Vagina (tissue), 2 donors: ENCODE data around the gene CRADD.
A peak's percentile ranks its signal among the peaks of the same experiment; 100 is the strongest.

Experiments
- CTCF ChIP-seq, 3 experiments: fragments of 450-650 bp in 2 of 3; fragments of 200-600 bp in 1 of 3; sonication (generic) in 1 of 3; IDR thresholded peaks; one replicate each; pipeline ENCODE4 v1.5.1; 2017 to 2019; ENCODE audit warnings: antibody characterized with exemption in 3 of 3, mild to moderate bottlenecking in 2 of 3, moderate library complexity in 2 of 3
- POLR2A ChIP-seq, 2 donors: fragments of 450-650 bp; IDR thresholded peaks; one replicate each; pipeline ENCODE4 v1.6.1; 2017; ENCODE audit warnings: antibody characterized with exemption in 2 of 2, mild to moderate bottlenecking in 2 of 2, moderate library complexity in 2 of 2

- TF ChIP-seq CTCF (IDR thresholded peaks at IDR 0.05) (no peak), POLR2A (IDR thresholded peaks at IDR 0.05) (peak in 1 of 2 donors; percentile 83)
These were observed at the start of gene CRADD for GRCh38 chr12:93677195-93678064.
